Panc1 (cell line): Measurements from ENCODE around the gene KTI12. TPM values are rescaled to one million over a fixed set of nuclear protein-coding genes. Genes with fewer than 3 reads are reported as not detected.
"Not testable (repeated sequence)": the region's sequence is repeated elsewhere in the genome, so short reads cannot be mapped to it uniquely, and the experiment has no call there.

Experiments used
- ATAC-seq: fragments of 200-7000 bp; cut with Tn5 transposase; 2 replicates; pipeline ENCODE4 v1.9.1; 2020; ENCODE audit warnings: mild to moderate bottlenecking, moderate library complexity
- Bru-seq: library from RNA; stranded (reverse); fragments of 400-500 nt; gene quantifications from one replicate; lab custom pipeline; 2021; lab: Mats Ljungman, UMichigan
- BruChase-seq, 2 experiments: library from RNA; stranded (reverse); fragments of 400-500 nt; gene quantifications; one replicate each; lab custom pipeline; 2021; lab: Mats Ljungman, UMichigan
- BruUV-seq: library from RNA; stranded (reverse); fragments of 400-500 nt; replicated peaks from 2 replicates; lab custom pipeline; 2021; lab: Mats Ljungman, UMichigan
- CTCF ChIA-PET: fragments of 300-600 bp; sonication (Branson Sonifier 250); formaldehyde crosslinking; loops from one replicate; lab custom pipeline; 2022; ENCODE audit warnings: antibody characterized with exemption; lab: Charles Lee
- POLR2A ChIA-PET: fragments of 300-600 bp; sonication (Branson Sonifier 250); formaldehyde crosslinking; loops from one replicate; lab custom pipeline; 2022; ENCODE audit warnings: antibody characterized with exemption; lab: Charles Lee
- DNase-seq: peaks from one replicate; pipeline ENCODE4 v3.0.0-alpha.2; 2010; ENCODE audit warnings: low read depth, low spot score
- H3K27ac ChIP-seq: 2 replicates; pipeline ENCODE4 v1.5.1; 2011; ENCODE audit warnings: mild to moderate bottlenecking, low read length, inconsistent platforms
- H3K27me3 ChIP-seq: fragments of 200-500 bp; sonication (Bioruptor generic); 2 replicates; pipeline ENCODE4 v1.6.0; 2014; ENCODE audit warnings: low read length, inconsistent platforms; ENCODE audit not compliant: control insufficient read depth, insufficient read depth
- H3K36me3 ChIP-seq: fragments of 200-500 bp; sonication (Bioruptor generic); 2 replicates; pipeline ENCODE4 v1.5.1; 2014; ENCODE audit warnings: inconsistent platforms, mild to moderate bottlenecking, low read length, moderate library complexity; ENCODE audit not compliant: control insufficient read depth, insufficient read depth
- H3K4me1 ChIP-seq: 2 replicates; pipeline ENCODE4 v1.5.1; 2011; ENCODE audit warnings: inconsistent platforms, mild to moderate bottlenecking, low read length, moderate library complexity; ENCODE audit not compliant: control insufficient read depth, insufficient read depth
- H3K4me3 ChIP-seq, 2 experiments: 2 replicates each; pipeline ENCODE4 v1.5.1; 2011 to 2012; ENCODE audit warnings: low read depth in 2 of 2, low read length in 2 of 2, mild to moderate bottlenecking in 2 of 2, inconsistent platforms in 1 of 2, moderate library complexity in 1 of 2
- H3K9me3 ChIP-seq: fragments of 200-500 bp; sonication (Bioruptor generic); 2 replicates; pipeline ENCODE4 v1.5.1; 2014; ENCODE audit warnings: low read depth, mild to moderate bottlenecking, inconsistent platforms, low read length, moderate library complexity; ENCODE audit not compliant: control insufficient read depth, insufficient read depth
- POLR2AphosphoS5 ChIP-seq: IDR thresholded peaks from 2 replicates; pipeline ENCODE4 v1.6.1; 2012; ENCODE audit warnings: mild to moderate bottlenecking, low read depth, low read length, moderate library complexity
- REST ChIP-seq, 2 experiments: IDR thresholded peaks; 2 replicates each; pipeline ENCODE4 v1.6.1; 2011 to 2012; ENCODE audit warnings: low read depth in 2 of 2, control low read depth in 1 of 2, low read length in 1 of 2, mild to moderate bottlenecking in 1 of 2, moderate library complexity in 1 of 2; ENCODE audit not compliant: insufficient read depth in 1 of 2
- SIN3A ChIP-seq: IDR thresholded peaks from 2 replicates; pipeline ENCODE4 v1.6.1; 2012; ENCODE audit warnings: low read depth, mild to moderate bottlenecking, low read length, moderate library complexity, borderline replicate concordance; ENCODE audit not compliant: insufficient read depth
- TCF7L2 ChIP-seq: IDR thresholded peaks from 2 replicates; pipeline ENCODE4 v1.6.1; 2011; ENCODE audit warnings: mild to moderate bottlenecking, low read depth, low read length, inconsistent platforms
- in situ Hi-C: cut with HindIII; loops from 2 replicates; pipeline ENCODE4 v1.10.0; 2016; ENCODE audit warnings: low sequenced_read_pairs, low pct_unique_long_range_greater_than_20kb
- intact Hi-C: fragments of 100-400 bp; cut with micrococcal nuclease; formaldehyde crosslinking; loops from one replicate; pipeline ENCODE4 v1.10.0; 2022; ENCODE audit not compliant: unreplicated experiment
- long read RNA-seq: library from polyadenylated mRNA; unstranded; transcript quantifications from one replicate; pipeline ENCODE4 v2.0.0, GENCODE V29; 2021; ENCODE audit not compliant: unreplicated experiment
- polyA plus RNA-seq: library from polyadenylated mRNA; unstranded; fragments of >200 nt; gene quantifications from one replicate; pipeline ENCODE4 v1.2.1, GENCODE V29; 2012; ENCODE audit warnings: missing spikeins; ENCODE audit not compliant: insufficient read length
- total RNA-seq: library from RNA; stranded (reverse); gene quantifications from one replicate; pipeline ENCODE4 v1.2.1, GENCODE V29; 2021; ENCODE audit not compliant: unreplicated experiment
- TF ChIP-seq, protein P1 (sequence below): fragments of 450-650 bp; IDR thresholded peaks from 2 replicates; pipeline ENCODE4 v1.5.1; 2017; ENCODE audit warnings: mild to moderate bottlenecking

The KTI12 gene
- total RNA-seq (13.1 TPM), Bru-seq, nascent RNA (percentile 79 among the genes with signal in this experiment), BruChase-seq, experiment 1, labeled RNA remaining after a 2-hour chase (percentile 93 among the genes with signal in this experiment), BruChase-seq, experiment 2, labeled RNA remaining after a 6-hour chase (percentile 68 among the genes with signal in this experiment)
- polyA plus RNA-seq: 8.2 TPM
- long read RNA-seq, transcript KTI12-201 (1 exons, 1,714 nt): major isoform, 35 of 35 reads
- long read RNA-seq, partial matches to known transcripts: 0 of 35 reads
- long read RNA-seq, other reads (novel, unspliced or antisense): 0 of 35 reads

DNA sequence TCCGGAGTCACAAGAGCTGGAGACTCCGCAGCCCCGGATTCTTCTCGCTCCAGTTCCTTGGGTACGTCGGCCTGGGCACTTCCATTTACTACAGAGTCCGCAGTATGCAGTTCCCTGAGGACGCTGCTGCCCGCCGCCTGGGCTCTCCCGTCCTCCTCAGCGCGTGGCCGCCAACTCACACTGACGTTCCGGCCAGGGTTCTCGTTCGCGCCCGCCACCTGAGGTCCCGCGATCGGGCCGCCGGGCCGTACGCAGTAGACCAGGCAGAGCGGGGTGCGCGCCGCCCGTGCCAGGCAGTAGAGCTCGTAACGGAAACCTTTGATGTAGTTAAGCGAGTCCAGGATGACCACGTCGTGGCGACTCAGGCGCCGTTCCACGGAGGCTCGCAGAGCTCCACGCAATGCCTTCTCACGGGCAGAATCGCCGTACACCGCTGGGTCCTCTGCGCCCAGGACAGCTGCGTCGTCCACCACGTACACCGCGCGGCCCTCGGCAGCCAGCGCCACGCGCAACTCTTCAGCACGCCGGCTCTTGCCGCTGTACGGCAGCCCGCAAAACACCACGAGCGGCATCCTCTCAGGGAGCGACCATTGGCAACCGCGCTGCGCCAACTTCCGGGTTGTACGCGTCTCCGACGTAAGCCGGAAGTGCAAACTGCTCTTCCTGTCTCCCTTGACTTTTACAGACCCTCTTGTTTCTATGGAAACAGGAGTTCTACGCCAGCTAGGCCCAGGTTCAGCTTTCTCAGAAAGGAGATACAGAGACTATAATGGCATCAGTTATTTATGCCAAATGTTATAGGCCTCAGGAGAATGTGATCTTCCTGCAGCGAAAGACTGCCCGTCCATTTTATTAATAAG lies at the start of gene KTI12:
Gene KTI12, minus strand, starts transcription at position 621 of the 860 bp plus-strand sequence. Its CDS starts 49 bp downstream, at position 572.
- intact Hi-C loops (no loop called here), in situ Hi-C loops (no loop called here)
- Histone ChIP-seq H3K4me3 (peak within 1 kb of the TSS; percentile 73 to 92), H3K36me3 (no peaks in the 10 kb centered on the region; the same call in 1 of the 2 replicates), H3K27ac (peak within 1 kb of the TSS; percentile 87), H3K27me3 (no peaks in the 10 kb centered on the region), H3K4me1 (peaks cover 12% of the 10 kb centered on the region), H3K9me3 (no peaks in the 10 kb centered on the region)
- ChIA-PET CTCF (no interaction called here), POLR2A (interaction anchor here (0.7 kb wide), 1 partner anchor 18 kb away, joined by 3 read pairs; no protein-coding TSS in a partner anchor)
- ATAC-seq: peak; percentile 95
- TSS peak; percentile 61 for BruUV-seq
- TF ChIP-seq SIN3A (peak; percentile 85; the same call in 1 of the 2 replicates), POLR2AphosphoS5 (peak; percentile 91), TCF7L2 (peak; percentile 94), REST (IDR thresholded peaks at IDR 0.05; ENCODE audit: insufficient read depth in 1 of 2, low read depth in 2 of 2, low read length in 1 of 2) (no peak; a peak in 1 of 4 replicates)
- TF ChIP-seq, protein P1, sequence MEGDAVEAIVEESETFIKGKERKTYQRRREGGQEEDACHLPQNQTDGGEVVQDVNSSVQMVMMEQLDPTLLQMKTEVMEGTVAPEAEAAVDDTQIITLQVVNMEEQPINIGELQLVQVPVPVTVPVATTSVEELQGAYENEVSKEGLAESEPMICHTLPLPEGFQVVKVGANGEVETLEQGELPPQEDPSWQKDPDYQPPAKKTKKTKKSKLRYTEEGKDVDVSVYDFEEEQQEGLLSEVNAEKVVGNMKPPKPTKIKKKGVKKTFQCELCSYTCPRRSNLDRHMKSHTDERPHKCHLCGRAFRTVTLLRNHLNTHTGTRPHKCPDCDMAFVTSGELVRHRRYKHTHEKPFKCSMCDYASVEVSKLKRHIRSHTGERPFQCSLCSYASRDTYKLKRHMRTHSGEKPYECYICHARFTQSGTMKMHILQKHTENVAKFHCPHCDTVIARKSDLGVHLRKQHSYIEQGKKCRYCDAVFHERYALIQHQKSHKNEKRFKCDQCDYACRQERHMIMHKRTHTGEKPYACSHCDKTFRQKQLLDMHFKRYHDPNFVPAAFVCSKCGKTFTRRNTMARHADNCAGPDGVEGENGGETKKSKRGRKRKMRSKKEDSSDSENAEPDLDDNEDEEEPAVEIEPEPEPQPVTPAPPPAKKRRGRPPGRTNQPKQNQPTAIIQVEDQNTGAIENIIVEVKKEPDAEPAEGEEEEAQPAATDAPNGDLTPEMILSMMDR: no peak
- DNase-seq: peak; percentile 73

DNA sequence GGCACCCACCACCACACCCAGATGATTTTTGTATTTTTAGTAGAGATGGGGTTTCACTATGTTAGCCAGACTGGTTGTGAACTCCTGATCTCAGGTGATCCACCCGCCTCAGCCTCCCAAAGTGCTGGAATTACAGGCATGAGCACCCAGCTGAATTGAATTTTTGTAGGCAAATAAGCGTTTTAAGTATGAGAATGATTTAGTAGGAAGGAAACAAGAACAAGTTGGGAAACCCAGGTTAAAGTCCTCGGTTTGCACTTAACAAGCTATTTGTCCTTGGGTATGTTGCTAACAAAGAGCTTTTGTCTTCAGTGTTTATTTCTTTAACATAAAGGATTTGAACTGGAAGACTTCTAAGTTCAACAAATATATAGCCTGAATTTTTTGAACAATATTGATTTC lies 46.4 kb upstream of the KTI12 start:
- CTCF ChIA-PET: interaction anchor here (0.7 kb wide), 1 partner anchor 25 kb away, joined by 3 read pairs; the partner anchor contains the start of gene TXNDC12
- H3K4me1 ChIP-seq: no peaks in the 10 kb centered on the region
- no peak overlapping the region for H3K4me3 ChIP-seq
- H3K27ac ChIP-seq: no peak overlapping the region
- intact Hi-C loops (no loop called here), in situ Hi-C loops (no loop called here)
- POLR2A ChIA-PET: no interaction called here
- ATAC-seq: no peak
- BruUV-seq: no TSS peak
- no peaks in the 10 kb centered on the region for H3K9me3 ChIP-seq
- TF ChIP-seq REST (IDR thresholded peaks at IDR 0.05; ENCODE audit: insufficient read depth in 1 of 2, low read depth in 2 of 2, low read length in 1 of 2) (no peak), SIN3A (no peak), POLR2AphosphoS5 (no peak), TCF7L2 (no peak)
- TF ChIP-seq, protein P1: no peak
- no peaks in the 10 kb centered on the region for H3K27me3 ChIP-seq
- H3K36me3 ChIP-seq: no peaks in the 10 kb centered on the region; the same call in 1 of the 2 replicates
- DNase-seq: no peak

DNA sequence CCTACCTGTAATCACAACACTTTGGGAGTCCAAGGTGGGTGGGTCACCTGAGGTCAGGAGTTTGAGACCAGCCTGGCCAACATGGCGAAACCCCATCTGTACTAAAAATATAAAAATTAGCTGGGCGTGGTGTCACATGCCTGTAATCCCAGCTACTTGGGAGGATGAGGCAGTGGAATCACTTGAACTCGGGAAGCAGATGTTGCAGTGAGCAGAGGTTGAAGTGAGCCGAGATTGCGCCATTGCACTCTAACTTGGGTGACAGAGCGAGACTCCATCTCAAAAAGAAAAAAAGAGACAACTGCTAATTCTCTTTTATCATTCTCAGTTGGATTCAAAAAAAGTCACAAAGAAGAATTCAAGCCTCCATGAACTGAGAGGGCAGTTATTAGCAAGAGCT lies 43.7 kb upstream of the KTI12 start:
- H3K4me1 ChIP-seq, DNase-seq, BruUV-seq, ATAC-seq, intact Hi-C loops, H3K9me3 ChIP-seq, H3K36me3 ChIP-seq, H3K27ac ChIP-seq, H3K4me3 ChIP-seq, in situ Hi-C loops, H3K27me3 ChIP-seq, CTCF ChIA-PET: not testable (repeated sequence)
- POLR2A ChIA-PET: interaction anchor here (0.6 kb wide), 1 partner anchor 30 kb away, joined by 4 read pairs; no protein-coding TSS in a partner anchor
